GM21360 (cell line): Measurements from ENCODE around the gene HMSD.

Experiments
- ATAC-seq: cut with Tn5 transposase; IDR thresholded peaks from one replicate; pipeline ENCODE4 v1.9.1; 2021; ENCODE audit warnings: mild to moderate bottlenecking, moderate library complexity; ENCODE audit not compliant: unreplicated experiment

The HMSD gene

GRCh38 chr18:63987743-63988142 lies 38.6 kb downstream of the HMSD start:
- no peak for ATAC-seq

- ATAC-seq, result no peak
These were observed 43.6 kb downstream of the HMSD start for GRCh38 chr18:63992751-63993150.

GRCh38 chr18:63994783-63995399 lies 45.8 kb downstream of the HMSD start:
- peak; percentile 61 for ATAC-seq

- no peak for ATAC-seq
These were observed 47.9 kb downstream of the HMSD start for GRCh38 chr18:63997041-63997440.

- ATAC-seq, result no peak
These were observed 48.5 kb downstream of the HMSD start for GRCh38 chr18:63997606-63998005.

GRCh38 chr18:63999871-64000270 lies 50.8 kb downstream of the HMSD start:
- ATAC-seq, result no peak

GRCh38 chr18:64002581-64002980 lies 53.5 kb downstream of the HMSD start:
- no peak for ATAC-seq

GRCh38 chr18:64009305-64009704 lies 60.2 kb downstream of the HMSD start:
- ATAC-seq, result no peak
